DMS114 treated with DMSO at 0.1 percent for 48 hours (cell line): Measurements from ENCODE around the gene SLC7A10.
"Not testable (repeated sequence)": the region's sequence is repeated elsewhere in the genome, so short reads cannot be mapped to it uniquely, and the experiment has no call there.

ENCODE experiments used
- DNase-seq: peaks from one replicate; lab custom pipeline; 2025; ENCODE audit not compliant: unreplicated experiment; lab: John Stamatoyannopoulos, UW

The SLC7A10 gene

DNA sequence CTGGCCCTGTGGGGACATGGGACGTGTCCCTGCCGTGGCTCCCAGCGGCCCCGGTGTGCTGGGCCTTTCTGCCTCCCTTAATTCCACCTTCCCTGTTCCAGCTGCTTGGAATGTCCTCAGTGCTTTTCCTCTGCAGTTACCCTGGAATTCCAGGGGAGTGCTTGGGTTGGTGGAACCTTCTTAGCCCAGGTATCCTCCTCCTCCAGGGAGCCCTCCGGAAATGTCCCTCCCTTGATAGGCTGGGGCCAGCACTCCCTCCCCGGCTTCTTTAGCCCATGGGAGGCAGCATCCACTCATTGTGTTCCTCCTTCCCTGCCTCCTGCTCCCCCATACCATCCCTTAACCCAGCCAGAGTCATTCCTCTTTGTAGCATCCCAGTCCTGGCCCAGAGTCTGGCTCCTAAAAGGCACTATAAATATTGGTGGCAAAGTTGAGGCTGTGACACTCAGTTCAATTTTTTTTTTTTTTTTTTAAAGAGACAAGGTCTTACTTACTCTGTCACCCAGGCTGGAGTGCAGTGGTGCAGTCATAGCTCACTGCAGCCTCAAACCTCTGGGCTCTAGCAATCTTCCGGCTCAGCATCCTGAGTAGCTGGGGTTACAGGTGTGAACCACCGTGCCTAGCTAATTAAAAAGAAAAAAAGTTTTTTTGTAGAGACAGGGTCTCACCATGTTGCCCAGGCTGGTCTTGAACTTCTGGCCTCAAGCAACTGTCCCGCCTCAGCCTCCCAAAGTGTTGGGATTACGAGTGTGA, 13.7 kb upstream of the SLC7A10 start:
- no peak for DNase-seq

DNA sequence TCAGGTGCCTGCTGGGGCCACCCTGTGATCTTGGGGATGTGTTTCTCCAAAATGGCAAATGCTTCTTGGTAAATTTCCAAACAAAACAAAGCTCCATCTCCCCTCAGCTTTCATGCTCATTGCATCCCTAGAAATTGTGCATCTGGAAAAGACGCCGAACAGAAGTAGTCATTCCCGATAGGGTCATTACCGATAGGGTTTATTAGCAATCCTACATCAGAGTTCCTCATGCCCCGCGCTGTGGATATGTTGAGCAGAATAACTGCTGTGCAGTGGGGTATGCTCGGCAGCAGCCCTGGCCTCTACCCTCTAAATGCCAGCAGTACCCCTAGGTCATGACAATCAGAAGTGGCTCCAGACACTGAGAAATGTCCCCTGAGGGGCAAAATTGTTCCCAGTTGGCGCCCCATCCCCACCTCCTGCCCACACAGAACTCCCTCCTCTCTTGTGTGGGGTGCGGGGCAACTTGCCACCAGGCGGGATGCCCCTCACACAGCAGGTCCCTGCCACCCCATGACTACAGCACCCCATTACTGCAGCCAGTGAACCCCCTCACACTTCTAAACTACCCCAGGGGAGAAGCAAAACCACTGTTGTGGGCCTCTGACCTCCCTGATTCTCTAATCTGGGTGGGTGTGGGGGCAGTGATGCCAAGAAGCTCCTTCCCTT, 13.0 kb upstream of the SLC7A10 start:
- no peak for DNase-seq

DNA sequence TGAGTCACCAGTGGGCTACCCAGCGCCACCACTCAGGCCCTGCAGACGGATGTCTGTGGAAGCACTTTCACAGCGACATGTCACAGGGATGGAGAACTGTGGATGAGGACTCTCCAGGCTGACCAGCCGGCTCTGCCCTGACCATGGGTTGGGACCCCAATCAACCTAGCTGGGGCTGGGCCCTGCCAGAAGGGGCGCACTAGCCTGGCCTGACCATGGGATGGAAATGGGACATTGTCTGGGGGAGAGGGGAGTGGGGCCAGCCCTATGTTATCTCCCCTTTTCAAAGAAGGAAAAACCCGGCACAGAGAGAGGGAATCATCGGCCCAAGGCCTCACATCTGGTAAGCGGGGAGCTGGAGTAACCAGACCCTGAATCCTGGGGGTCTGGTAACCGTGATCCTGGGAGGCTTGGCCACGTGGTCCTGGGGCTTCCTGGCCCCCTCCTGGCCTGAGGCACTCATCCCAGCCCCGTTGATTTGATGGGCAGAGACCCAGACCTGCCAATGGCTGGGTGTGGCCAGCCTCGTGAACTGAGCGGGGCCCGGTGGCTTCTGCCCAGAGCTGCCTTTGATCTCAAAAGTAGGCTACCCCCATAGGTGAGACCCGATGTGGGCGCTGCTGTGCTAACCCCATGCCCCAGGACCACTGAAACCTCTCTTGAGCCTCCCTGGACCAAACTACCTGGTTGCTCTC, 11.2 kb upstream of the SLC7A10 start:
- no peak for DNase-seq

DNA sequence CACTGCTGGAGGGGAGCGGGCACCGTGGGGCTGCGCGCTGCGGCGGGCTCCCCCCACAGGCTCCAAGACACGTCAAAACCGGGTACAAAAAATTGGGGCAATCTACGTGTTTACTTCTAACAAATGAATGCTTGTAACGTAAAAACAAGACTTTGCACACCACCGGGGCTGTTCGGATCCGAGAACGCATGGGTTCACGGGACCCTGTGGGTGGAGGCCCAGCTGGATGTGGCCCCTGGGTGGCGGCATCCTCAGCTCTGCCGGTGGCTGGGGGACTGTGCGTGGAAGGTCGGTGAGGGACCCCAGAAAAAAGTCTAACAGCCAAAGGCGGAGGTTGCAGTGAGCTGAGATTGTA, 10.3 kb upstream of the SLC7A10 start:
- no peak for DNase-seq

DNA sequence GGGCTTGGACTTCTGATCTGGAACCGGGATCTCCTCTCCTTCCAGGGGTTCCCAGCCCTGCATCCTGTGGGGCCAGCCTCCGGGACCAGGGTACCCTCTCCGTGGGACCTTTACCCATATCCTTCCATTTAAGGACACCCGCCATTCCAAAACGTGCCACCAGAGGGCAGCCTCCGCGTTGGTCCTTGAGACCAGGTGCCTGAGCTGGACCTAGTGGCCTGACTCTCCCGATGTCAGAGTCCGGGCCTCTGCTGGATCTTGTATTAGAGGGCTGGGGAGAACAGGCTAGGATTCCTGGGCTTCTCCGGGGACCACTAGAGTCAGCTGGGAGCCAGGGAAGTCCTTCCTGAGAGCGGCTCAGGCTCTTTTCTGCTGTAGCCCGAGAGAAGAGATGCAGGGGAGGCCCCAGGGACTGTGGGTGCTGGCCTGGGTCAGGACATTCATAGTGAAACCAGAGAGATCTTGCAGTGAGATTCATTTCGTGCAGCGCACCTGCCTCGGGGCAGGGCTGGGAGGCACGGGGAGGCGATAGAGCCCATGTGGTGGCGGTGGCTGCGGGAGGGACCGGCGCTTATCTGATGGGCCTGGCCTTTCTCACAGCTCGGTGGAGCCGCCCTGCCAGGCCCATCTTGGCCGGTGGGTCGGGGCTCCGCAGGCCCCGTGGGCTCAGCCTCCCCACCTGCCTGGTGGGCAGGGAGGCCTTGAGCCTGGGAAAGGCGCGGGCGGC, 9.8 kb upstream of the SLC7A10 start:
- peak; percentile 61 for DNase-seq

DNA sequence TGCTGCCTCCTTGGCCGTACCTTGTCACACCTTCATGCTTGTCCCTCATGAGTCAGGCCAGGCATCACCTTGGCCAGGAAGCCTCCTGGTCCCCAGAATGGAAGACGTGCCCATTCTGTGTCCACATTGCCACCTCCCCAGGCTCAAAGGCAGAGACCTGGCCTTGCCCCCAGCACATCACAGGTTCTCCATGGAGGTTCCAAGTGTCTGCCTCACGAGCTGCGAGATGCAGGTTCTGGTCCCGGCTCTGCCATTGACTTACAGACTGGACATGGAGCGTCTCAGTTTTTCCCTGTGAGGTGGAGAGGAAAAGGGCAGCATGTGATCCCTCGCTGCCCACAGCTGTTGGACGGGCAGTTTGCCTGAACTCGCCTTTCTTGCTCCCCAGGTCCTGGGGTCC, 9.1 kb upstream of the SLC7A10 start:
- no peak for DNase-seq

DNA sequence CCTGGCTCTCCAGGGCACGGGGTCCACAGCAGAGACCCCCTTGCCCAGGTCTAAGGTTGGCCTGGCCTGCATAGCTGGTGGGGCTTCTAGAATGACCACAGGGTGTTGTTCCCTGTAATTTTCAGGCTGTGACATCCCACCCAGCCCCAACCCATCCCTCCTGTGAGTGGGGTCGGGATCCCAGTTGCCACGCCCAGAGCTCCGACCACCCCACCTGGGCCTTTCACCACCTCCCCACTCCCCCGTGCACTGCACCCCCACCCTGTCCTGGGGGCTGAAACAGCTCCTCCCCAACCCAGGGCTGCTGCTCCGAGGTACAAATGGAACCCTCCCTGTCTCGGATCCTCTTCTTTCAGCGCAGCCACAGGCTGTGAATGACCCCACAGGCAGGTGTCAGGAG, 8.4 kb upstream of the SLC7A10 start:
- no peak for DNase-seq

DNA sequence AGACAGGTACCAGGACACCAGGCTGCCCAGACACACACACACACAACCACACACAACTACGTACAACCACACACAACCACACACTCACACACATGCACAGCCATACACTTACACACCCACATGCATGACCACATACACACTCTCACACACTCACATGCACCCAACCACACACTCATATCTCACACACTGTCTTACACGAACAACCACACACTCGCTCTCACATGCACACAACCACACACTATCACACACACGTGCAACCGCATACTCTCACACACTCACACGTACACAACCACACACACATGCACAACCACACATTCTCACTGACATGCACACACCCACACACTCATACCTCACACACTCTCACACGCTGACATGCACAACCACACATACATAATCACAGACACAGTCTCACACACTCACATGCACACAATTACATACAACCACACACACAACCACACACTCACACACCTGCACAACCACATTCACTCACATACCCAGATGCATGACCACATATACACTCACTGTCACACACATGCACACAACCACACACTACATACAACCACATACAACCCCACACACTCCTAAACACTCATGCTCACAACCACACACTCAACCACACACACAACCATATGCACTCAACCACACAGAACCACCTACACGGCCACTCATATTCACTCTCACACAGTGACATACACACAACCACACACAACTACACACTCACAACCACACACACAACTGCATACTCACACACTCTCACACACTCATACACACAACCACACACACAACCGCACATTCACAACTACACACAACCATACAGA, 7.6 kb upstream of the SLC7A10 start:
- no peak for DNase-seq

DNA sequence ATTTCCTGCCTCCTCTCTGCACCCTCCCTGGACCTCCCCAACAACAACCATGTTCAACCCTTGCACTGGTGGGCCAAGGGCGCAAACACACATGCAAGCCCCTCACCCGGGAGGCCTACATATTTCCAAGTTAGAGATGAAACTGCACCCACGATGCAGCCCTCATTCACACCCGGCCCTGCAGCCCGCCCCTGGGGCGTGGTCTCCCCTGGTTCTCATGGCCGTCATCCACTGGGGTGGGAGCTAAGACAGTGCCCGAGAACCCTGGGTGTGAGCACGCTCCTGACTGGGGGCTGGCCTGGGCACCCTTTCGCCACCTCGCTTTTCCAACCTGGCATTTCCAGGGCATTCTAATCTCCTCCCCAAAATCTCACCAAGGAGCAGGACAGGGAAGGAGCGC, 7.0 kb upstream of the SLC7A10 start:
- no peak for DNase-seq

DNA sequence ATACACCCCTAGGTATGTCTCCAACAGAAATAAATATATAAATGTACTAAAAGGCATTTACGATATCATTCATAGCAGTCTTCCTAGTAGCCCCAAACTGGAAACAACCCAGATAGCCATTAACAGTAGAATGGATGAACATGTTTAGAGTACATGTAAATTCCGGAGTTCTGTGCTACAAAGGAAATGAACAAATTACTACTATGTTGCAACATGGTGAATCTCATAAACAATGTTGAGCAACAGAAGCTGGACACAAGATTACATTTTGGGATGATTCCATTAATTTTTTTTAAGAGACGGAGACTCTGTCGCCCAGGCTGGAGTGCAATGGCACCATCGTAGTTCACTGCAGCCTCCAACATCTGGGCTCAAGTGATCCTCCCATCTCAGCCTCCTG, 5.9 kb upstream of the SLC7A10 start:
- no peak for DNase-seq

DNA sequence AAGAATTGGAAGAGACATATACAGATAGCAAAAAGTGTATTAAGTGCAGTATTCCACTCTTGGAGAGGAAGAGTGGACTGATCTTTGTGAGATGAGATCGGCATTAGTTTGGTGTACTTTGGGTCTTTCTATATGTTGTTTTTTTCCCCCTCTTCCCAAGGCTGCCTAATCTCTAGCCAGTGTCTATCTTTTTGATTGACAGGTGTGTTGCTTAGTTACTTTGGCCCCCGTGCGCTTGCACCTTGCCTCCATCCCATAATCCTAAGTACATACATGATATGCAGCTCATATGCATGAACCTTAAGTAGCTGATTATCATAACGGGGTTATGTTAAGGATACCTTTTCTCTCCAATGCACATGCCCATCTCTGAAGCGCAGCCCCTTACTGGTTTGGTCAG, 4.3 kb upstream of the SLC7A10 start:
- no peak for DNase-seq

DNA sequence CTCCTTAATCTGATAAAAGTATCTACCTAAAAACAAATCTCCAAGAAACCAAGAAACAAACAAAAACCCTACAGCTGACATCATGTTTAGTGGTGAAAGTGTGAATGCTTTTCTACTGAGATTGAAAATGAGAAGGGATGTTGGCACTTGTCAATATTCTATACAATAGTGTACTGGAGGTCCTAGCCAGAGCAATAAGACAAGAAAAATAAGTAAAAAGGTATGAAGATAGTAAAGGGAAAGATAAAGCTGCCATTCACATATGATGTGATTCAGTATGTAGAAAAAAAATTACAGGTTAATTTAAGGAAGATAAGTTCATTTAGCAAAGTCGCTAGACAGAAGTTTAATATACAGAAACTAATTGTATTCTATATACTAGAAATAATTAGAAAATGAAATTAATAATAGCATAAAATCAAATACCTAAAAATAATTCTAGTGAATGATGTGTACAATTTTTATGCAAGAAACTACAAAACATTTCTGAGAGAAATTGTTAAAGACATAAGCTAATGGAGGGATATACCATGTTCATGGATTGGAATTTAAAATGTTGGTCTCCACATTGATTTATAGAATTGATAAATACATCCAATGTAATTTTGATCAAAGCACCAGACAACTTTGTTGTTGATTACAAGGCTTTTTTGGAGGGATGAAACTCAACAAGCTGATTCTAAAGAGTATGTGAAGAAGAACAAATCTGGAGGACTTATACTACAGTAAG, 2.4 kb upstream of the SLC7A10 start:
- no peak for DNase-seq

DNA sequence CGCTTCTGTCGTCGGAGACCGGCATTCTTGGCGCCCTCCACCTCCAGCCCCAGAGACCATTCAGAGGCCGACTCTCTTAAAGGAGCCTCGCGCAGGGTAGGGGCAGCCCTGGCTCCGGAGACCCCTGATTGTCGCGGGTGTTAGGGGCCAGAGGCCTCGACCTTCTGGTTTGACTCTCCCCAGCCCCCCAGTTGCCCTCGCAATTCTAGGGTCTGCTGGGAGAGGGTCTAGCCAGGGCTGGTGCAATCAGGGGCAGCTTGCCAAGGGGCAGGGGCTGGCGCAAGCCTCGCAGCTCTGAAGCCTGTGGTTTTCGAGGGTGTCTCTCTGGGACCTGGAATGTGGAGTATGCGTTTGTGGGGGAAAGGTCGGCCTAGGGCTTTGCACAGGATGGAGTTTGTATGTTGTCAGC, 1.6 kb upstream of the SLC7A10 start:
- DNase-seq, result no peak

DNA sequence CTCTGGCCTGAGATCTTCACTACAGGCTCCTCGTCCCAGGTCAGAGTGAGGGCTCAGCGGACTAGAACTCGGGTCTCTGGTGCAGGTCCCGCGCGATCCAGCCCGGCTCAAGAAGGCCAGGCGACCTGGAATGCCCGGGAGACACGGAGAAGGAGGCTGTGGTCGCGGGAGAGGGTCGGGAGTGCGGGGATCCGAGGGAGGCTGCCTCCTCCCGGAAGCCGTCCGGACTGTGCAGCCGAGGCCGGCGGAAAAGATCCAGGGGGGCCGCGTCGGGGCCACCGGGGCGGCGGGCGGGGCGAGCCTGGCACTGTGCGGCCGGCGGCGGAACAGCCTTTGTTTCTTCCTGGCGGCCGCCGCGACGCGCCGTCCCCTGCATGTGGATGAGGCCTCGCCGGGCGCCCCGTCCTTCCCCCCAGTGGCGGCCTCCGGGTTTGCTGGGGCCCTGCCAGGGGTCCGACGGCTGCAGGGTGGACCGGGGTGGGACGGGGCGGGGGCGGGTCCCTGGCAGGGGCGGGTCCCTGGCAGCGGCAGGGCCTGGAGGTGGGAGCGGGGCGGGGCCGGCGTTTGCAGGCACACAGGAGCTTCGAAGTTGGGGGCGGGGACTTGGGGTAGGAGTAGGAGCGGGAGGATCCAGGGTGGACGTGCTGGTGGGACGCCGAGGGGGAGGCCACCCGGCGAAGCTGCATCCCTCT, 1.0 kb upstream of the SLC7A10 start:
- DNase-seq, result peak; percentile 73

DNA sequence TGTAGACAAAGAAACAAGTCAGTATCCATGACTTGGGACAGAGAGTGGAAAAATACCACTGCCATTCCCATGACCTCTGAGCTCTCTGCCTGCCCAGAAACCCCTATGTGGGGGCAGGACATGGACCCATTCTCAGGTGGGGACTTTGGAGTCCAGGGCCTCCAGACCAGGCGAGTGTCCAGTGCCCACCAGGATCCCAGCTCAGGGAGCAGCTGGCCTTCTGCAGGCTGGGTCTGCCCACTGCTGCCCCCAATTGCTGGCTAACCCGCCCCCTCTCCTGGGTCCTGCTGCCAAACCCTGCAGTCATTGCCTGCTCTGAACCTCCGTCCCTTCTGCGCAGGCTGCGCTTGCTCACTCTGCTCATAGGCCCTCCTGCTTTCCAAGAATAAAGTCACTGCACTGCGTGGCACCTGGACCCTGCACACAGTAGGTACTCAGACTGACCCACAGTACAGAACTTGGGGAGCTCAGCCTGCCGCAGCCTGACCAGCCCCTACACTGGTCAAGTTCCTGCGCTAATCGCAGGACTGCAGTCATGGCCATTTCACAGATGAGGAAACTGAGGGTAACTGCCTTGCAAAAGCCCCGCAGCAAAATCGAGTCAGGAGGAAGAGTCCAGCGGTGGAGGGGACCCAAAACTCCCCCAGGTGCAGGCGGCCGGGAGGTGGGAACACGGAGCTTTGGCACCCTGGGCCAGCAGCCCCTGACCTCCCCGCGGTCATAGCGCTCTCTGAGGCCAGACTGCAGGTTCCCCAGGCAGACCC, 774 bp downstream of the SLC7A10 start:
- DNase-seq, result no peak

DNA sequence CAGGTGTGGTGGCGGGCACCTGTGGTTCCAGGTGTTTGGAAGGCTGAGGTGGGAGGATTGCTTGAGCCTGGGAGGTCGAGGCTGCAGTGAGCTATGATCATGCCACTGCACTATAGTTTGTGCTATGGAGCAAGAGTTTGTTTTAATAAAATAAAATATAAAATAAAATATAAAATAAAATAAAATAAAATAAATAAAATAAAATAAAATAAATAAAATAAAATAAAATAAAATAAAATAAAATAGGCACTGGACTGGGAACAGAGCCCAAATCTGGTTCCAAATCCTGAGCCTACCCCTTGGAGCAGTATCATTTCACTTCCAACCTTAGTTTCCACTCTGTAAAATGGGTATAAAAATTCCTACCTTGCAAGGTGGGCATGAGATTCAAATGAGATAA, 3.4 kb downstream of the SLC7A10 start:
- not testable (repeated sequence) for DNase-seq

DNA sequence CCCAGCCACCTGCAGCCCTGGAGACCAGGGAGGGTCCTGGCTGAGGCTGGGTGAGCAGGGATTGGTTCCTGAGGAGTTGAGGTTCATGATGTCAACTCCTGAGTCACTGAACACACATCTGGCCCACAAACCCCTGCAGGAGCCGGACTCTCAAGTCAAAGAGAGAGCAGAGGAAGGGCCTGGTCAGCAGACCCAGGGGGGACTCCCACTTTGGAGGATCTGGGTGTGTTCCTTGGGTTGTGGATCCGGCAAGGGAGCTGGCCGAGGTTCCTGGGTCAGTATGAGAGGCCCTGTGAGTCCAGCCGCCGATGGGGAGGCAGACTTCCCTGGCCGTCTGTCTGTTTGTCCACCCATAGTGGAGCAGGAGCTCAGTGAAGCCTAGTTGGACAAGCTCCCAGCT, 4.0 kb downstream of the SLC7A10 start:
- DNase-seq, result no peak

DNA sequence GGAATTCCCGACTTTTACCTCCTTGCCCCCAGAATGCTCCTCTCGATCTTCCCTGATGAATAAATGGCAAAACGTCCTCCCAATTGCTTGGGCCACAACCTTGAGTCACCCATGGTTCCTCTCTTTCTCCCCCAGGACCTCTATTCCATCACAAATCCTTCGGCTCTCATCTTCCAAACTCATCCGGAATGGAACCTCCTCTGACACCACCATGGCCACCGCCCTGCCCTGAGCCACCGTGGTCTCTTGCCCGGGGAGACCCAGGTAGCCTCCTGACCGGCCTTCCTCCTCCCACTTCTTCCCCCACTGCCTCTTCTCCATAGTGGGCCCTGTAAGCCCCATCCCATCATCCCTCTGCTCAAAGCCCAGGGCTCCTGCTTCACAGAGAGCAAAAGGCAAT, 4.9 kb downstream of the SLC7A10 start:
- no peak for DNase-seq

DNA sequence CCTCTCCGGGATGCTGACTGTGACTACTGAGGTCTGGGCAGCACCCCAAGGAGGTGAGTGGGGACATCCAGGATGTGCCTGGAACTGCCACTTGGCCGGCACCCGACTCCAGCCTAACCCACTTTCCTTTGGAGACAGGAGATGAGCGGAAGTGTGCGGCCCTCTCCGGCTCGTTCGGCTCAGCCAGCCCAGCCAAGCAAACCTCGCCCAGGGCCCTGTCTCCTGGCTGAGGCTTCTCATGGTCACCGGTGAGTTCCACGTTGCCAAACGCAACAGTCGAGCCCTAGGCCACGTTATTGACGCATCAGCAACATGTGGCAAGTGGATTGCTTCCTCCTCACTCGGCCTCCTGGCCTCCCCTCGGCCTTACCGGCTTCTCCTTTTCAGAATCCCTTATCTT, 5.5 kb downstream of the SLC7A10 start:
- no peak for DNase-seq
